ENCODE data around the gene MTFR1L.

Gene MTFR1L

DNA sequence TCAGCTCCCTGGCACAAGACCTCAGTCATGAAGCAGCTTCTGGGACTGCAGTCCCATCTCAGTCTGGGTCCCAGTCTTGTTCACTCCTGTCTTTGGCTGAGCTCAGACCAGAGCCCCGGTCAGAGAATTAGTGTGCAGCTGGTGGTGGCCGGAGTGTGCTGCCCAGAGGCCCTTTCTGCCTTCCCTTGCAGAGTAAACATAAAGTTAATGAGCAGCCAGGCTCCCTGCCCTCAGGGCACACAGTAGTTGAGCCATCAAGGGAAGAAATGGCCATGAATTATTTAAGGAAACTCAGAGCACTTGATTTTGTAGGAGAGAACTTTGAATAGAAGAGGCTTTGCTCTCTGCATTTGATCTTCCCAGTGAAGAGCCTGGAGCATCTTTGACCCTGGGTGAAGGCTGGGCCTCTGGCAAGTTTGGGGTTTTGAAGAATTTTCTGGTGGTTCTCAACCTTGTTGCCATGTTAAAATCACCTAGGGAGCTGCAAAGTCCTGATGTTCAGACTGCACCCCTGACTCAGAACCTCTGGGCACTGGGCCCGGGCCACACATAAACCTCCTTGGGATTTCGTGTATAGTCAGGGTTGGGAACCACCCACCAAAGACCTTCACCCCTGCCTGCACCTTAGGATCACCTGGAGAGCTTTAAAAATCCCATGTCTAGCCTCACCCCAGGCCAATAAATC, 46.2 kb upstream of the MTFR1L start:
- no peaks in the 10 kb centered on the region; the same call in 1 of the 2 replicates for H3K27me3 ChIP-seq (replicated peaks; ENCODE audit: control insufficient read depth, insufficient read depth, low read length)
- no peak for DNase-seq (ENCODE audit: extremely low read depth, insufficient read length)
- H3K36me3 ChIP-seq (ENCODE audit: control insufficient read depth, insufficient read depth, low read length), result no peaks in the 10 kb centered on the region
- no peak overlapping the region for H3K4me3 ChIP-seq (replicated peaks; ENCODE audit: low read depth, low read length)
- TF ChIP-seq, protein P1, sequence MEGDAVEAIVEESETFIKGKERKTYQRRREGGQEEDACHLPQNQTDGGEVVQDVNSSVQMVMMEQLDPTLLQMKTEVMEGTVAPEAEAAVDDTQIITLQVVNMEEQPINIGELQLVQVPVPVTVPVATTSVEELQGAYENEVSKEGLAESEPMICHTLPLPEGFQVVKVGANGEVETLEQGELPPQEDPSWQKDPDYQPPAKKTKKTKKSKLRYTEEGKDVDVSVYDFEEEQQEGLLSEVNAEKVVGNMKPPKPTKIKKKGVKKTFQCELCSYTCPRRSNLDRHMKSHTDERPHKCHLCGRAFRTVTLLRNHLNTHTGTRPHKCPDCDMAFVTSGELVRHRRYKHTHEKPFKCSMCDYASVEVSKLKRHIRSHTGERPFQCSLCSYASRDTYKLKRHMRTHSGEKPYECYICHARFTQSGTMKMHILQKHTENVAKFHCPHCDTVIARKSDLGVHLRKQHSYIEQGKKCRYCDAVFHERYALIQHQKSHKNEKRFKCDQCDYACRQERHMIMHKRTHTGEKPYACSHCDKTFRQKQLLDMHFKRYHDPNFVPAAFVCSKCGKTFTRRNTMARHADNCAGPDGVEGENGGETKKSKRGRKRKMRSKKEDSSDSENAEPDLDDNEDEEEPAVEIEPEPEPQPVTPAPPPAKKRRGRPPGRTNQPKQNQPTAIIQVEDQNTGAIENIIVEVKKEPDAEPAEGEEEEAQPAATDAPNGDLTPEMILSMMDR (IDR thresholded peaks at IDR 0.05; ENCODE audit: insufficient read depth, low read length, poor library complexity, severe bottlenecking), result no peak

DNA sequence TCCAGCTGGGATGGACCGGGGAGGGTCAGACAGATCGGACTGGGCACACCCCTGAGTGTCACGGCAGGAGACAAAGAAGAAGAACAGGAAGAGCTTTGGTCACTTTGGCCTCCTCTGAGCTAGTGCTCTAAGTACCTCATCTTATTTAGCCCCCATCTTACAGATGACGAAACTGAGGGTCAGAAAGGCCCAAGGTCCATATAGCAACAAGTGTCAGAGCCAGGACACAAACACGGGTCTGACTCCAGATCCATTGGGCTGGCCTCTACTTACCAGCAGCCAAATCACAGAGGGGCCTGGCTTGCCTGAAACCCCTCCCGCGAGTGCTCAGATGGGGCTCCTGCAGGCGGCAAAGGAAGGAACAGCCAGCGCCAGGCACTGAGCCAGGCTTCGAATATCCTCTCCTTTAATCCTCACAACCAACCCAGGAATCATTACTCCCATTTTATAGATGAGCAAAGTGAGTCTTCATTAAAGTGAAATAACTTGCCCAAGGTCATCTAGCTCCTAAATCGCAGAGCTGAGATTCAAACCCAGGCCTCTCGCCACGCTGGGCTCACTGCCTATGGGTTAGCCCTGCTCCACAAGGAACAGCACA, 45.4 kb upstream of the MTFR1L start:
- Histone ChIP-seq H3K27me3 (replicated peaks; ENCODE audit: control insufficient read depth, insufficient read depth, low read length) (no peaks in the 10 kb centered on the region; the same call in 1 of the 2 replicates), H3K36me3 (ENCODE audit: control insufficient read depth, insufficient read depth, low read length) (no peaks in the 10 kb centered on the region), H3K4me3 (replicated peaks; ENCODE audit: low read depth, low read length) (no peak overlapping the region)
- TF ChIP-seq, protein P1 (IDR thresholded peaks at IDR 0.05; ENCODE audit: insufficient read depth, low read length, poor library complexity, severe bottlenecking), result no peak
- DNase-seq (ENCODE audit: extremely low read depth, insufficient read length), result no peak

DNA sequence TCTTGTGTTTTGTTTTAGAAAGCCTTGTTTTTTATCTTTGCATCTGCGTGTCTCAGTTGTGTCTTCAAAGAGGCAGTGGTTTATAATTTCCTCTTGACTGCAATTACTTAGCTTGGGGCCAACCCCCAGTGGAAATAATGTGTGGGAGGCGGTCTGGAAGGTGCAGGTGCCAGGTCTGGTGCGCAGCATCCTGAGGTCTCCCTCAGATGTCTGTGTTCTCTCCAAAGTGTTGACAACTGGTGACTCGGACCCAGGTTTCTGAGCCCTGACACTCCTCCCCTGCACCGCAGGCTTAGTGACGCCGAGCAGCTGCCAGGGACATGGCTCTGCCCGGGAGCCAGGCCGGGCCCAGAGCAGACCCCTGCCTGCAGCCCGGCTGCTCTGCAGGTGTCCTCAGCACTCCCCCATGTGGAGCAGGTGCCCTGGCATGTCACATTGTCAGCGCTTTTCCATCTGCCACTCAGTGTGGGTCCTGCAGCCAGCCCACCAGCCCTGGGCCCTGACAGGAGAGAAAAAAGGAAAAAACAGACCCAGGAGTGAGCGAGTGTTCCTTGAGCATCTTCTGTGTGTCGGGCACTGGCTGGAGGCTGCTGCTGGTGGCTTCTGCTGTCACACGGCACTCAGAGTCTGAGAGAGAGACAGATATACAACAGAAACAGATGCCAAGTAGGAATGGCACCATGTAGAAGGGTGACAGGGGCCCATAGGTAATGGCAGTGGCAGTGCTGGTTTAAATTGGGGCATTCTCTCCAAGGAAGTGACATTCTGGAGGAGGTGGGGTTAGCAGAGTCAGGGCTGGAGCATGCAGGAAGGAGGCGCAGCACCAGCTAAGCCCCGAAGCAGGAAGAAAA, 44.6 kb upstream of the MTFR1L start:
- no peaks in the 10 kb centered on the region; the same call in 1 of the 2 replicates for H3K27me3 ChIP-seq (replicated peaks; ENCODE audit: control insufficient read depth, insufficient read depth, low read length)

DNA sequence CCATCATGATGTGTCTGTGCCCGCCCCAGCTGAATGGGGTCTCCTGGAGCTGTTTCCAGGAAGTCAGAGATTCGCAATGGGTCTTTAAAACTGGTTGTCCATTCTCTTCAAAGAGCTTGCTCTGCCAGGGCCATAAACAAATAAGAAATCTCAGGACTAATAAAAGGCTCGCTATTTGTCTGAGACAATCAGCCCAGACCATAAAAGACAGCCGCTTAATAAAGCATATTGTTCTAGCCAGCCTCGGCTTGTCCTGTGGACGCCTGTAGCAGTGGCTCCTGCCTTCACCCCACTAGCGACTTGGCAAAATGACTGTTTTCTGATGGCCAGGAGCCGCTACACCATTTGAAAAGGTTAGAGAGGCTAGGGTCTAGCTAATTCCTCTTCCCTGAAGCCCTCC, 40.4 kb upstream of the MTFR1L start:
- Histone ChIP-seq H3K4me3 (replicated peaks; ENCODE audit: low read depth, low read length) (no peak overlapping the region), H3K27me3 (replicated peaks; ENCODE audit: control insufficient read depth, insufficient read depth, low read length) (no peaks in the 10 kb centered on the region), H3K36me3 (ENCODE audit: control insufficient read depth, insufficient read depth, low read length) (no peaks in the 10 kb centered on the region)
- DNase-seq (ENCODE audit: extremely low read depth, insufficient read length), result no peak
- TF ChIP-seq, protein P1 (IDR thresholded peaks at IDR 0.05; ENCODE audit: insufficient read depth, low read length, poor library complexity, severe bottlenecking), result no peak

More for the DNA sequence above, 44.6 kb upstream of the MTFR1L start:
- H3K4me3 ChIP-seq (replicated peaks; ENCODE audit: low read depth, low read length), result no peak overlapping the region
- TF ChIP-seq, protein P1 (IDR thresholded peaks at IDR 0.05; ENCODE audit: insufficient read depth, low read length, poor library complexity, severe bottlenecking), result no peak
- no peak for DNase-seq (ENCODE audit: extremely low read depth, insufficient read length)
- no peaks in the 10 kb centered on the region for H3K36me3 ChIP-seq (ENCODE audit: control insufficient read depth, insufficient read depth, low read length)

DNA sequence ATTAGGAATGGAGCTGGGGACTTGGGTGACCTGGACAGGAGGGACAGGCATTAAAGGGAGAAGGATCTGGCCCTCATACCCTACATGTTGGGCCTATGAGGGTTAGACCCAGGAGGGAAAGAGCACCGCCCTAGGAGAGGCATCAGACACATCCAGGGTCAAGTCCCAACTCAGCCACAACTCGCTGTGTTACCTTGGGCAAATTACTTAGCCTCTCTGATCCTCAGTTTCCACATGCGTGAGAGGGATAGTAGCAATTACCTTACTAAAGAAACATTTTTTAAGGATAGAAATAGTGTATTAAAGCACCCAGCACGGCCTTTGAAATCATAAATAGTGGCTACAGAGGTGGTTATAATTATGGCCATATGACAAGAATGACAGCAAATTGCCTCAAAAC, 39.9 kb upstream of the MTFR1L start:
- Histone ChIP-seq H3K27me3 (replicated peaks; ENCODE audit: control insufficient read depth, insufficient read depth, low read length) (no peaks in the 10 kb centered on the region; the same call in 1 of the 2 replicates), H3K4me3 (replicated peaks; ENCODE audit: low read depth, low read length) (no peak overlapping the region), H3K36me3 (ENCODE audit: control insufficient read depth, insufficient read depth, low read length) (no peaks in the 10 kb centered on the region)
- TF ChIP-seq, protein P1 (IDR thresholded peaks at IDR 0.05; ENCODE audit: insufficient read depth, low read length, poor library complexity, severe bottlenecking), result no peak
- no peak for DNase-seq (ENCODE audit: extremely low read depth, insufficient read length)
